CD8-positive, alpha-beta memory T cell (primary cell): ENCODE measurements around the gene ABAT. TPM values are rescaled to one million over a fixed set of nuclear protein-coding genes. Genes with fewer than 3 reads are reported as not detected.

Experiments
- CTCF ChIA-PET: fragments of 350-600 bp; sonication (Branson Sonifier 250); formaldehyde crosslinking; loops from one replicate; lab custom pipeline; 2021; ENCODE audit warnings: antibody characterized with exemption; lab: Charles Lee
- POLR2A ChIA-PET: fragments of 350-600 bp; sonication (Branson Sonifier 250); formaldehyde crosslinking; loops from one replicate; lab custom pipeline; 2021; ENCODE audit warnings: antibody characterized with exemption; lab: Charles Lee
- DNase-seq, 5 donors: peaks; one replicate each; pipeline versions ENCODE4 v3.0.0 to v3.0.0-alpha.2; 2020 to 2022; ENCODE audit warnings: mixed read lengths in 1 of 5
- H3K27ac ChIP-seq: one replicate; pipeline ENCODE4 v1.7.0; 2013; ENCODE audit warnings: low read depth, mild to moderate bottlenecking, low read length, moderate library complexity
- H3K27me3 ChIP-seq: 2 replicates; pipeline ENCODE4 v1.7.0; 2013; ENCODE audit warnings: low read length, mild to moderate bottlenecking; ENCODE audit not compliant: insufficient read depth, poor library complexity, severe bottlenecking
- H3K36me3 ChIP-seq: 2 replicates; pipeline ENCODE4 v1.7.0; 2013; ENCODE audit warnings: mild to moderate bottlenecking, low read length, moderate library complexity; ENCODE audit not compliant: insufficient read depth
- H3K4me1 ChIP-seq: 2 replicates; pipeline ENCODE4 v1.7.0; 2013; ENCODE audit warnings: mild to moderate bottlenecking, low read length, moderate library complexity; ENCODE audit not compliant: insufficient read depth
- H3K4me3 ChIP-seq: 2 replicates; pipeline ENCODE4 v1.7.0; 2013; ENCODE audit warnings: mild to moderate bottlenecking, low read length
- H3K9me3 ChIP-seq: 2 replicates; pipeline ENCODE4 v1.7.0; 2013; ENCODE audit warnings: mild to moderate bottlenecking, low read length
- H3K27ac Mint-ChIP-seq, 8 donors: one replicate each; pipeline ENCODE4 v1.8.0; 2020 to 2021; ENCODE audit warnings: mixed read lengths in 8 of 8, mild to moderate bottlenecking in 6 of 8, inconsistent platforms in 3 of 8, moderate library complexity in 3 of 8
- H3K27me3 Mint-ChIP-seq, 2 donors: one replicate each; pipeline ENCODE4 v1.8.0; 2020 to 2021; ENCODE audit warnings: mixed read lengths in 2 of 2, mild to moderate bottlenecking in 1 of 2, moderate library complexity in 1 of 2
- H3K36me3 Mint-ChIP-seq, 3 donors: one replicate each; pipeline ENCODE4 v1.8.0; 2020 to 2021; ENCODE audit warnings: mixed read lengths in 3 of 3, inconsistent platforms in 1 of 3, mild to moderate bottlenecking in 1 of 3
- H3K4me1 Mint-ChIP-seq, 3 donors: one replicate each; pipeline ENCODE4 v1.8.0; 2020 to 2021; ENCODE audit warnings: mixed read lengths in 3 of 3, inconsistent platforms in 1 of 3, mild to moderate bottlenecking in 1 of 3
- H3K4me3 Mint-ChIP-seq, 7 donors: one replicate each; pipeline ENCODE4 v1.8.0; 2020 to 2021; ENCODE audit warnings: mixed read lengths in 7 of 7, mild to moderate bottlenecking in 6 of 7, moderate library complexity in 4 of 7, inconsistent platforms in 2 of 7
- H3K9me3 Mint-ChIP-seq, 5 donors: one replicate each; pipeline ENCODE4 v1.8.0; 2020 to 2022; ENCODE audit warnings: mixed read lengths in 5 of 5, mild to moderate bottlenecking in 3 of 5, moderate library complexity in 2 of 5, inconsistent platforms in 1 of 5
- polyA plus RNA-seq: library from polyadenylated mRNA; unstranded; fragments of 300-500 nt; fragmentation: Illumina TruSeq; gene quantifications from one replicate; pipeline ENCODE4 v1.2.3, GENCODE V29; 2021
- total RNA-seq, 2 experiments: library from RNA; stranded (reverse); gene quantifications; one replicate each; pipeline ENCODE4 v1.2.3, GENCODE V29; 2021

Gene ABAT
- total and polyA plus RNA-seq, 3 experiments from 2014 or later, result 3.0 to 10.1 (median 9.8) TPM

GRCh38 chr16:8669481-8669880, 4.9 kb upstream of the ABAT start:
- no peak overlapping the region for H3K4me3 Mint-ChIP-seq

GRCh38 chr16:8670014-8670560, 4.3 kb upstream of the ABAT start:
- ChIA-PET CTCF (interaction anchor here (1.3 kb wide), 1 partner anchor 13 kb away, joined by 4 read pairs; no protein-coding TSS in a partner anchor), POLR2A (no interaction called here)
- H3K27me3 Mint-ChIP-seq, result no peaks in the 10 kb centered on the region
- no peak overlapping the region for H3K27ac ChIP-seq
- H3K27me3 ChIP-seq, result no peaks in the 10 kb centered on the region
- no peak overlapping the region for H3K27ac Mint-ChIP-seq
- DNase-seq, result no peak
- H3K9me3 Mint-ChIP-seq, result no peaks in the 10 kb centered on the region
- no peaks in the 10 kb centered on the region for H3K36me3 ChIP-seq
- peak overlapping the region in 1 of 7 donors; percentile 8 for H3K4me3 Mint-ChIP-seq
- H3K4me1 Mint-ChIP-seq, result peaks cover 9 to 11% (median 10%) of the 10 kb centered on the region in 3 donors
- no peaks in the 10 kb centered on the region for H3K9me3 ChIP-seq
- no peak overlapping the region for H3K4me3 ChIP-seq
- H3K36me3 Mint-ChIP-seq, result peaks cover 3 to 27% (median 6%) of the 10 kb centered on the region in 3 donors
- H3K4me1 ChIP-seq, result peaks cover 5% of the 10 kb centered on the region

More at GRCh38 chr16:8669481-8669880, 4.9 kb upstream of the ABAT start:
- no peak for DNase-seq
- Histone ChIP-seq H3K4me3 (no peak overlapping the region), H3K4me1 (no peaks in the 10 kb centered on the region), H3K27ac (no peak overlapping the region), H3K9me3 (no peaks in the 10 kb centered on the region), H3K36me3 (no peaks in the 10 kb centered on the region), H3K27me3 (no peaks in the 10 kb centered on the region)
- H3K9me3 Mint-ChIP-seq, result no peaks in the 10 kb centered on the region
- peaks cover 3 to 30% (median 6%) of the 10 kb centered on the region in 3 donors for H3K36me3 Mint-ChIP-seq
- ChIA-PET POLR2A (no interaction called here), CTCF (no interaction called here)
- H3K27ac Mint-ChIP-seq, result no peak overlapping the region
- peaks cover 5 to 7% (median 6%) of the 10 kb centered on the region in 3 donors for H3K4me1 Mint-ChIP-seq
- H3K27me3 Mint-ChIP-seq, result no peaks in the 10 kb centered on the region

- DNase-seq, result peak in 1 of 5 donors; percentile 48
- no peaks in the 10 kb centered on the region for H3K9me3 Mint-ChIP-seq
- Histone ChIP-seq H3K27ac (no peak overlapping the region), H3K36me3 (no peaks in the 10 kb centered on the region), H3K4me3 (peak overlapping the region; percentile 56), H3K27me3 (no peaks in the 10 kb centered on the region), H3K4me1 (peaks cover 15% of the 10 kb centered on the region), H3K9me3 (no peaks in the 10 kb centered on the region)
- H3K4me3 Mint-ChIP-seq, result peak overlapping the region; percentile 86 to 95 (median 92)
- H3K27ac Mint-ChIP-seq, result peak overlapping the region in 5 of 8 donors; percentile 28 to 78 (median 54)
- ChIA-PET POLR2A (interaction anchor here (1.1 to 1.2 kb wide), 2 partner anchors 10 to 195 kb away, joined by 3 read pairs; partner anchors contain the start of gene CARHSP1), CTCF (interaction anchor here (0.8 kb wide), 1 partner anchor 207 kb away, joined by 3 read pairs; no protein-coding TSS in a partner anchor)
- H3K36me3 Mint-ChIP-seq, result peaks cover 5 to 6% (median 5%) of the 10 kb centered on the region in 3 donors
- peaks cover 19 to 31% (median 21%) of the 10 kb centered on the region in 3 donors for H3K4me1 Mint-ChIP-seq
- no peaks in the 10 kb centered on the region for H3K27me3 Mint-ChIP-seq
Measured at GRCh38 chr16:8673611-8674412, 605 bp upstream of the ABAT start.

- peak overlapping the region; percentile 86 to 95 (median 92) for H3K4me3 Mint-ChIP-seq
- DNase-seq, result peak; percentile 17 to 66 (median 38)
- peaks cover 24 to 37% (median 31%) of the 10 kb centered on the region in 3 donors for H3K4me1 Mint-ChIP-seq
- Histone ChIP-seq H3K27me3 (no peaks in the 10 kb centered on the region), H3K9me3 (no peaks in the 10 kb centered on the region), H3K36me3 (no peaks in the 10 kb centered on the region), H3K4me1 (peaks cover 15% of the 10 kb centered on the region), H3K4me3 (peak overlapping the region; percentile 73), H3K27ac (no peak overlapping the region)
- ChIA-PET CTCF (interaction anchor here (1.2 kb wide), 1 partner anchor 15 kb away, joined by 3 read pairs; no protein-coding TSS in a partner anchor), POLR2A (interaction anchor here (1.2 kb wide), 1 partner anchor 12 kb away, joined by 3 read pairs; no protein-coding TSS in a partner anchor)
- peaks cover 8 to 10% (median 10%) of the 10 kb centered on the region in 3 donors for H3K36me3 Mint-ChIP-seq
- H3K27me3 Mint-ChIP-seq, result peaks cover 0 to 1% of the 10 kb centered on the region in 2 donors
- peaks cover 0 to 8% (median 5%) of the 10 kb centered on the region in 5 donors for H3K9me3 Mint-ChIP-seq
- H3K27ac Mint-ChIP-seq, result peak overlapping the region; percentile 66 to 98 (median 90)
Measured at GRCh38 chr16:8675183-8676159, 1.1 kb downstream of the ABAT start.

- POLR2A ChIA-PET, result no interaction called here
- peaks cover 15% of the 10 kb centered on the region for H3K4me1 ChIP-seq
- Mint-ChIP-seq H3K27ac (peak overlapping the region in 4 of 8 donors; percentile 71 to 86 (median 78)), H3K4me1 (peaks cover 26 to 40% (median 36%) of the 10 kb centered on the region in 3 donors), H3K27me3 (peaks cover 0 to 1% of the 10 kb centered on the region in 2 donors), H3K36me3 (peaks cover 8 to 10% (median 10%) of the 10 kb centered on the region in 3 donors), H3K9me3 (peaks cover 0 to 8% (median 5%) of the 10 kb centered on the region in 5 donors), H3K4me3 (peak overlapping the region; percentile 86 to 95 (median 92))
- no peak for DNase-seq
- H3K9me3 ChIP-seq, result no peaks in the 10 kb centered on the region
- CTCF ChIA-PET, result interaction anchor here (1.2 kb wide), 1 partner anchor 15 kb away, joined by 3 read pairs; no protein-coding TSS in a partner anchor
- H3K36me3 ChIP-seq, result no peaks in the 10 kb centered on the region
- H3K27ac ChIP-seq, result no peak overlapping the region
- no peak overlapping the region for H3K4me3 ChIP-seq
- H3K27me3 ChIP-seq, result no peaks in the 10 kb centered on the region
Measured at GRCh38 chr16:8676160-8676547, 1.7 kb downstream of the ABAT start.

GRCh38 chr16:8676737-8677375, 2.4 kb downstream of the ABAT start:
- H3K4me1 ChIP-seq, result peaks cover 15% of the 10 kb centered on the region
- H3K4me1 Mint-ChIP-seq, result peaks cover 26 to 40% (median 36%) of the 10 kb centered on the region in 3 donors
- H3K27me3 Mint-ChIP-seq, result peaks cover 0 to 1% of the 10 kb centered on the region in 2 donors
- no peaks in the 10 kb centered on the region for H3K36me3 ChIP-seq
- H3K27me3 ChIP-seq, result no peaks in the 10 kb centered on the region
- no peak overlapping the region for H3K4me3 ChIP-seq
- H3K27ac ChIP-seq, result no peak overlapping the region
- no peak for DNase-seq
- H3K27ac Mint-ChIP-seq, result peak overlapping the region in 2 of 8 donors; percentile 9 to 44
- POLR2A ChIA-PET, result no interaction called here
- peaks cover 0 to 8% (median 5%) of the 10 kb centered on the region in 5 donors for H3K9me3 Mint-ChIP-seq
- H3K9me3 ChIP-seq, result no peaks in the 10 kb centered on the region
- H3K36me3 Mint-ChIP-seq, result peaks cover 8 to 10% (median 10%) of the 10 kb centered on the region in 3 donors
- CTCF ChIA-PET, result no interaction called here
- peak overlapping the region in 2 of 7 donors; percentile 29 to 31 for H3K4me3 Mint-ChIP-seq

- H3K4me3 Mint-ChIP-seq, result no peak overlapping the region
- peaks cover 15% of the 10 kb centered on the region for H3K4me1 ChIP-seq
- ChIA-PET POLR2A (no interaction called here), CTCF (no interaction called here)
- peaks cover 0 to 8% (median 5%) of the 10 kb centered on the region in 5 donors for H3K9me3 Mint-ChIP-seq
- H3K27ac ChIP-seq, result no peak overlapping the region
- no peaks in the 10 kb centered on the region for H3K27me3 ChIP-seq
- peaks cover 28 to 40% (median 36%) of the 10 kb centered on the region in 3 donors for H3K4me1 Mint-ChIP-seq
- no peaks in the 10 kb centered on the region for H3K36me3 ChIP-seq
- no peak for DNase-seq
- H3K27me3 Mint-ChIP-seq, result peaks cover 0 to 1% of the 10 kb centered on the region in 2 donors
- no peaks in the 10 kb centered on the region for H3K9me3 ChIP-seq
- no peak overlapping the region for H3K27ac Mint-ChIP-seq
- H3K4me3 ChIP-seq, result no peak overlapping the region
- H3K36me3 Mint-ChIP-seq, result peaks cover 10% of the 10 kb centered on the region in 3 donors
Measured at GRCh38 chr16:8677481-8677880, 3.1 kb downstream of the ABAT start.
